Esophagus muscularis mucosa (tissue), 4 donors: ENCODE data around the gene LMAN2L.

Experiments used
- CTCF ChIP-seq, 3 experiments: fragments of 200-600 bp in 2 of 3; fragments of 450-650 bp in 1 of 3; sonication (generic) in 2 of 3; IDR thresholded peaks; one replicate each; pipeline ENCODE4 v1.5.1; 2017 to 2019; ENCODE audit warnings: antibody characterized with exemption in 3 of 3, mild to moderate bottlenecking in 2 of 3, moderate library complexity in 1 of 3
- EP300 ChIP-seq: sonication (generic); formaldehyde crosslinking; IDR thresholded peaks from one replicate; pipeline ENCODE4 v1.6.1; 2017; ENCODE audit warnings: antibody characterized with exemption
- POLR2A ChIP-seq: fragments of 450-650 bp; IDR thresholded peaks from one replicate; pipeline ENCODE4 v1.6.1; 2017; ENCODE audit warnings: antibody characterized with exemption, moderate library complexity, mild to moderate bottlenecking, low read depth

GRCh38 chr2:96739633-96740428 is at the start of gene LMAN2L:
- TF ChIP-seq POLR2A (no peak), CTCF (IDR thresholded peaks at IDR 0.05) (no peak), EP300 (no peak)
